Measurements from ENCODE around the gene RNF144A. TPM values are rescaled to one million over a fixed set of nuclear protein-coding genes. Genes with fewer than 3 reads are reported as not detected.

Gene RNF144A
- polyA plus RNA-seq, 1 of the 3 experiments (the other 2 are of a cell fraction), result 15.6 TPM

DNA sequence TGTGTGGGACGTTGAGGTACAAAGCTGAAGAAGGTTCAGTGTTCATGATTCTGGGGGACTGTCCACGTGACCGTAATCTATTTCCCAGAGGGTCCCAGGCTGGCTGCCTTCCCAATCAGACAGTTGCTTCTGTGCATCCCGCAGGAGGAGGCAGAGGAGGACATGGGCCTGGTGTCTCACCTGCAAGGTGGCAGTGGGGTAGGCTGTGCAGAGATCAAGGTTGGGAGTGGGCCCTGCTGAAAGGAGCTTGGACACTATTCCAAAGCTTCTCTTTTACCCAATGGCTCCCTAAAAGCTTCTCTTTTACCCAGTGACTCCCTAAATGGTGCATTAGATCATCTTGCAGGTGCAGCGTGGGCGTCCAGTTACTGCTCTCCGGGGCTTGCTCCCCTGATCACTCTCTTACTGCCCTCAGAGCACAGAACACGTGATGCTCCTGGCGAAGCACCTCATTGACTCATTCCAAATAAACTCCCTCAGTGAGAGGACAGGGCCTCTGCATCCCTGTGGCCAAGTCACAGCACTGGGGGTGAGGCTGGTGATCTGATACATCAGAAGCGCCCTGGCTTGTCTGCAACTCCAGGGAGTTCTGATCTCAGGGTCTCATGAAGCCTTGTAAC, 41.5 kb downstream of the RNF144A start:
- Histone ChIP-seq H3K27me3 (ENCODE audit: insufficient read depth) (no peaks in the 10 kb centered on the region), H3K9me3 (no peaks in the 10 kb centered on the region), H3K79me2 (ENCODE audit: insufficient read depth) (no peaks in the 10 kb centered on the region), H3F3A (replicated peaks; ENCODE audit: insufficient read depth) (no peaks in the 10 kb centered on the region), H3K36me3 (replicated peaks in 1 of 2; ENCODE audit: control insufficient read depth in 1 of 2, insufficient read depth in 2 of 2, low read length in 1 of 2) (peaks cover 8 to 10% of the 10 kb centered on the region in 2 experiments), H3K4me1 (ENCODE audit: control insufficient read depth in 1 of 2, insufficient read depth in 2 of 2, low read depth in 1 of 2, low read length in 1 of 2) (peaks cover 0 to 44% of the 10 kb centered on the region in 2 experiments; a peak in 2 of 4 replicates), H3K4me2 (no peak overlapping the region), H3K4me3 (ENCODE audit: low read depth in 2 of 2, low read length in 1 of 2) (no peak overlapping the region), H3K9me2 (no peaks in the 10 kb centered on the region), H3K9ac (no peak overlapping the region), H2AFZ (ENCODE audit: low read depth) (no peak overlapping the region), H4K20me1 (ENCODE audit: insufficient read depth) (no peaks in the 10 kb centered on the region), H3K27ac (ENCODE audit: low read depth in 2 of 2, low read length in 1 of 2) (no peak overlapping the region)
- 92% methylated on average over 10 of the region's 10 CpGs for WGBS (ENCODE audit: low lambda C conversion rate)
- TF ChIP-seq CHD2 (IDR thresholded peaks at IDR 0.05; ENCODE audit: low read length, partially characterized antibody), result no peak
- no peak for TF ChIP-seq EZH2phosphoT487 (IDR thresholded peaks at IDR 0.05; ENCODE audit: borderline replicate concordance, low read depth)
- no peak for TF ChIP-seq CTCF (IDR thresholded peaks at IDR 0.05)
- no peak for TF ChIP-seq YY1 (IDR thresholded peaks at IDR 0.05; ENCODE audit: low read depth)
- TF ChIP-seq FOXM1 (IDR thresholded peaks at IDR 0.05; ENCODE audit: low read depth), result no peak
- no peak for TF ChIP-seq USF2 (IDR thresholded peaks at IDR 0.05; ENCODE audit: borderline replicate concordance, low read depth, low read length)
- TF ChIP-seq RCOR1 (IDR thresholded peaks at IDR 0.05; ENCODE audit: low read length), result no peak
- no peak for TF ChIP-seq JUND (IDR thresholded peaks at IDR 0.05)
- TF ChIP-seq IRF3 (IDR thresholded peaks at IDR 0.05; ENCODE audit: low read depth, low read length), result no peak
- TF ChIP-seq MAX (IDR thresholded peaks at IDR 0.05; ENCODE audit: low read depth), result no peak
- POLR2A ChIA-PET, result interaction anchor here (0.6 kb wide), 1 partner anchor 103 kb away, joined by 3 read pairs; no protein-coding TSS in a partner anchor
- CTCF ChIA-PET, result interaction anchor here (0.8 to 2.5 kb wide), 3 partner anchors 36 to 86 kb away, joined by 3 to 8 read pairs (median 3); no protein-coding TSS in a partner anchor
- no peak for DNase-seq

GRCh38 chr2:6959751-6960150, 42.5 kb downstream of the RNF144A start:
- H3K4me3 ChIP-seq (ENCODE audit: low read depth in 2 of 2, low read length in 1 of 2), result no peak overlapping the region
- H3K27ac ChIP-seq (ENCODE audit: low read depth in 2 of 2, low read length in 1 of 2), result no peak overlapping the region
- H3K9me2 ChIP-seq, result no peaks in the 10 kb centered on the region
- no peaks in the 10 kb centered on the region for H3K9me3 ChIP-seq
- no peak overlapping the region for H2AFZ ChIP-seq (ENCODE audit: low read depth)
- no peaks in the 10 kb centered on the region for H4K20me1 ChIP-seq (ENCODE audit: insufficient read depth)
- no peak overlapping the region for H3K9ac ChIP-seq
- POLR2A ChIA-PET, result no interaction called here
- peaks cover 0 to 10% of the 10 kb centered on the region in 2 experiments for H3K36me3 ChIP-seq (replicated peaks in 1 of 2; ENCODE audit: control insufficient read depth in 1 of 2, insufficient read depth in 2 of 2, low read length in 1 of 2)
- no peaks in the 10 kb centered on the region for H3K27me3 ChIP-seq (ENCODE audit: insufficient read depth)
- no peaks in the 10 kb centered on the region for H3K79me2 ChIP-seq (ENCODE audit: insufficient read depth)
- peaks cover 0 to 34% of the 10 kb centered on the region in 2 experiments; a peak in 2 of 4 replicates for H3K4me1 ChIP-seq (ENCODE audit: control insufficient read depth in 1 of 2, insufficient read depth in 2 of 2, low read depth in 1 of 2, low read length in 1 of 2)
- DNase-seq, result no peak
- H3F3A ChIP-seq (replicated peaks; ENCODE audit: insufficient read depth), result no peaks in the 10 kb centered on the region
- no peak overlapping the region for H3K4me2 ChIP-seq
- 91% methylated on average over 3 of the region's 3 CpGs for WGBS (ENCODE audit: low lambda C conversion rate)
- CTCF ChIA-PET, result no interaction called here
- TF ChIP-seq REST (IDR thresholded peaks at IDR 0.05; ENCODE audit: low read depth, low read length) (no peak), RAD21 (IDR thresholded peaks at IDR 0.05; ENCODE audit: low read length) (no peak), POLR2AphosphoS5 (IDR thresholded peaks at IDR 0.05; ENCODE audit: low read depth, low read length) (no peak), ZBTB33 (IDR thresholded peaks at IDR 0.05; ENCODE audit: borderline replicate concordance, low read depth) (no peak), YY1 (IDR thresholded peaks at IDR 0.05; ENCODE audit: low read depth) (no peak), RXRA (IDR thresholded peaks at IDR 0.05; ENCODE audit: borderline replicate concordance, low read depth) (no peak)
